Measurements from ENCODE around the gene SMR3B. TPM values are rescaled to one million over a fixed set of nuclear protein-coding genes. Genes with fewer than 3 reads are reported as not detected.

The SMR3B gene
- total and polyA plus RNA-seq, 2 donors (not counting 1 experiment from before 2014, with no cell fraction given) = not detected

GRCh38 chr4:70336043-70336442, 46.9 kb upstream of the SMR3B start:
- Histone ChIP-seq H4K20me1 (ENCODE audit: control insufficient read depth, insufficient read depth, low read length, poor library complexity, severe bottlenecking) (no peaks in the 10 kb centered on the region), H3K9ac (ENCODE audit: low read length) (no peak overlapping the region), H2AFZ (ENCODE audit: insufficient read depth, low read depth, low read length, poor library complexity, severe bottlenecking) (no peak overlapping the region), H3K79me2 (ENCODE audit: control insufficient read depth, insufficient read depth, low read length) (no peaks in the 10 kb centered on the region), H3K4me1 (ENCODE audit: control insufficient read depth in 2 of 2, insufficient read depth in 2 of 2, low read length in 2 of 2) (no peaks in the 10 kb centered on the region), H3K27ac (ENCODE audit: low read length in 2 of 2) (no peak overlapping the region), H3K4me2 (replicated peaks; ENCODE audit: low read depth, low read length, poor library complexity, severe bottlenecking) (no peak overlapping the region), H3K4me3 (ENCODE audit: control extremely low read depth in 1 of 5, extremely low read depth in 1 of 5, insufficient read depth in 1 of 5, low read depth in 2 of 5, low read length in 4 of 5) (no peak overlapping the region), H3K9me3 (ENCODE audit: control extremely low read depth in 1 of 3, control insufficient read depth in 2 of 3, insufficient read depth in 1 of 3, low read length in 2 of 3) (no peaks in the 10 kb centered on the region), H3K36me3 (replicated peaks in 1 of 2; ENCODE audit: control extremely low read depth in 1 of 2, control insufficient read depth in 1 of 2, extremely low read depth in 1 of 2, insufficient read depth in 2 of 2, low read length in 1 of 2) (no peaks in the 10 kb centered on the region), H3K27me3 (replicated peaks in 1 of 4; ENCODE audit: control extremely low read depth in 1 of 4, control insufficient read depth in 3 of 4, insufficient read depth in 4 of 4, low read length in 3 of 4) (no peaks in the 10 kb centered on the region)
- TF ChIP-seq CTCF (IDR thresholded peaks at IDR 0.05) (no peak), EZH2 (IDR thresholded peaks at IDR 0.05; ENCODE audit: borderline replicate concordance, insufficient read depth, low read depth, low read length, poor library complexity, severe bottlenecking) (no peak)
- Mint-ChIP-seq H3K9me3 (ENCODE audit: insufficient read depth) (no peaks in the 10 kb centered on the region), H3K27me3 (no peaks in the 10 kb centered on the region), H3K27ac (no peak overlapping the region), H3K4me3 (no peak overlapping the region), H3K4me1 (no peaks in the 10 kb centered on the region)
- no CpG with 5 or more reads among the region's 5 CpGs for WGBS (ENCODE audit: insufficient coverage)
- CTCF ChIA-PET = no interaction called here
- no peak for ATAC-seq (ENCODE audit: low read depth)
- POLR2A ChIA-PET = no interaction called here
- no peak for DNase-seq
- intact Hi-C loops (cut with micrococcal nuclease) = no loop called here

- no peaks in the 10 kb centered on the region for H3K27me3 Mint-ChIP-seq
- ChIA-PET CTCF (no interaction called here), POLR2A (no interaction called here)
- Histone ChIP-seq H3K9me3 (ENCODE audit: control extremely low read depth in 1 of 3, control insufficient read depth in 2 of 3, insufficient read depth in 1 of 3, low read length in 2 of 3) (no peaks in the 10 kb centered on the region), H2AFZ (ENCODE audit: insufficient read depth, low read depth, low read length, poor library complexity, severe bottlenecking) (no peak overlapping the region), H3K4me1 (ENCODE audit: control insufficient read depth in 2 of 2, insufficient read depth in 2 of 2, low read length in 2 of 2) (no peaks in the 10 kb centered on the region), H3K4me2 (replicated peaks; ENCODE audit: low read depth, low read length, poor library complexity, severe bottlenecking) (no peak overlapping the region), H3K27ac (ENCODE audit: low read length in 2 of 2) (no peak overlapping the region), H3K4me3 (ENCODE audit: control extremely low read depth in 1 of 5, extremely low read depth in 1 of 5, insufficient read depth in 1 of 5, low read depth in 2 of 5, low read length in 4 of 5) (no peak overlapping the region), H3K9ac (ENCODE audit: low read length) (no peak overlapping the region), H3K36me3 (replicated peaks in 1 of 2; ENCODE audit: control extremely low read depth in 1 of 2, control insufficient read depth in 1 of 2, extremely low read depth in 1 of 2, insufficient read depth in 2 of 2, low read length in 1 of 2) (no peaks in the 10 kb centered on the region), H4K20me1 (ENCODE audit: control insufficient read depth, insufficient read depth, low read length, poor library complexity, severe bottlenecking) (no peaks in the 10 kb centered on the region), H3K79me2 (ENCODE audit: control insufficient read depth, insufficient read depth, low read length) (no peaks in the 10 kb centered on the region), H3K27me3 (replicated peaks in 1 of 4; ENCODE audit: control extremely low read depth in 1 of 4, control insufficient read depth in 3 of 4, insufficient read depth in 4 of 4, low read length in 3 of 4) (no peaks in the 10 kb centered on the region)
- no peaks in the 10 kb centered on the region for H3K9me3 Mint-ChIP-seq (ENCODE audit: insufficient read depth)
- no peak overlapping the region for H3K4me3 Mint-ChIP-seq
- no peaks in the 10 kb centered on the region for H3K4me1 Mint-ChIP-seq
- ATAC-seq (ENCODE audit: low read depth) = no peak
- TF ChIP-seq CTCF (IDR thresholded peaks at IDR 0.05) (no peak), EZH2 (IDR thresholded peaks at IDR 0.05; ENCODE audit: borderline replicate concordance, insufficient read depth, low read depth, low read length, poor library complexity, severe bottlenecking) (no peak)
- intact Hi-C loops (cut with micrococcal nuclease) = no loop called here
- H3K27ac Mint-ChIP-seq = no peak overlapping the region
- no peak for DNase-seq
- WGBS (ENCODE audit: insufficient coverage) = no CpG with 5 or more reads among the region's 1 CpG
Observed at GRCh38 chr4:70337886-70338420, 45.0 kb upstream of the SMR3B start.

Measured in B cell (primary cell).